HG03575 (cell line): ENCODE results near the gene COPG2.
"Not testable (repeated sequence)": the region's sequence is repeated elsewhere in the genome, so short reads cannot be mapped to it uniquely, and the experiment has no call there.

ENCODE experiments used
- ATAC-seq: cut with Tn5 transposase; IDR thresholded peaks from one replicate; pipeline ENCODE4 v1.9.1; 2021; ENCODE audit not compliant: unreplicated experiment, insufficient number of reproducible peaks, low FRiP score; ENCODE audit errors: extremely low read depth

The COPG2 gene

GRCh38 chr7:130668258-130669084 is at the start of gene COPG2:
TSS of gene COPG2 (minus strand) at chr7:130668748. CDS start at chr7:130668668, 80 bp downstream.
- peak; percentile 62 for ATAC-seq

DNA sequence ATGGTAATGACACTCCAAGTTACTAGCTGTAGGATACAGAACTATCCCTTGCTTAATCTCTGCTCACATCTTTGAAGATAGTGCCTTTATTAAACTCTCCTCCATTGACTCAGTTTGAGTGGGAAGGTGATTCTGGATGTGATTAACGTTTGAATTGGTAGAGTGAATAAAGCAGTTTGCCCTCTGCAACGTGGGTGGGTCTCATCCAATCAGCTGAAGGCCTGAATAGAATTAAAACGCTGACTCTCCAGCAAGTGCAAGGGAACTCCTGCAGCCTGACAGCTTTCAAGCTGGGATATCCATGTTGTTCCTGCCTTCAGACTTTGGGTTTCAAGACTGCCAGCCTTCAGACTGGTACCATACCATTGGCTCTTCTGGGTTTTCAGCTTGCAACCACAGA is 43.9 kb upstream of the COPG2 start:
- ATAC-seq: no peak

DNA sequence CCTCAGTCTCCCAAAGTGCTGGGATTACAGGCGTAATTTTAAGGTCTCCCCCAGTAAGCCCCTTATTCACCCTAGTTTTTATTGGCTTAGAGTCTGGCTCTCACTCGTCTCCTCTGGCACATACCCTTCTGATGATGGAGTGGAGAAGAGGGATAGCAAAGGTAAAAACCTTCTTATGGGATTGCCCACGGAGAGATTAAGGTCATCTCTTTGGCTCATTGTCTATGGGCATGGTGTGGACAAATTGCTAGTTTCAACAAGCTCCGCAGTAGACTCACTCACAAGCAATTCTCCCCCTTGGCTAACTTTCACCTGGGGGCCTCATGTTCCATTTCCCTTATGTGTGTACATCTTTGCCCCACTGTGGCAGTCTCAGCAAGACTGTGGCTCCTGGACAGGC is 40.2 kb upstream of the COPG2 start:
- no peak for ATAC-seq

DNA sequence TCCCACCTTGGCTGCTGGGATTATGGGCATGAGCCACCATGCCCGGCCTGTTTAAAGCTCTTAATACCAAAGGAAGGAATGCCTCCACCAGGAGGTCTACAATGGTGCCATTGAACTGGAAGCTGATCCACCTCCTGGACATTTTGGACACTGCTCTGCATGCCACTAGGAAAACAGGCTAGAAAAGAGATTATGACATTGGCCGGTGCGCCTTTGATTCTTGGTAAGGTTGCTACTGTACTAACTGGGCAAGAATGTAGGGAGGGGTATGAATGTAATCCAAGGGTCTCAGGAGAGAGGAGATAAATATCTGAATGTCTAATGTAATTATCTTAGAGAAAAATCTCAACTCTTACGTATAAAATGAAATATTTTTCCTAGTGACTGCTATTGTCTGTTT is 39.5 kb upstream of the COPG2 start:
- no peak for ATAC-seq

DNA sequence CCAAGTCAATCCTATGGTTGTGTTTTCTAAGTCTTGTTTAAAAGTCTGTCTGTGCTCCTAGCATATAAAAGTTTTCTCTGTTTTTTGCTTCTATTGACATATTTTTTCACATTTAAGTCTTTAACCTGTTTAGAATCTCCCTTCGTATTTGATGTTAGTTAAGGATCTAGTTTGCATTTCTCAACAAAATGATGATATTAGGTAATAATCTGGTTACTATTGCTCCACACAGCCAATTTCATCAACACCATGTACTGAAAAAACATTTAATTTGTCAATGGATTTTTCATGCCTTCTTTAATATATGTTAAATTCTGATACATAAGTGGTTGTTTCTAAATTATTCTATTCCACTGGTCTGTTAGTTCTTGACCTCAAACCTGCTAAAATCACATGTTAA is 35.3 kb upstream of the COPG2 start:
- ATAC-seq: no peak

GRCh38 chr7:130701650-130702049 is 33.1 kb upstream of the COPG2 start:
- ATAC-seq: no peak

GRCh38 chr7:130700760-130701159 is 32.2 kb upstream of the COPG2 start:
- no peak for ATAC-seq

DNA sequence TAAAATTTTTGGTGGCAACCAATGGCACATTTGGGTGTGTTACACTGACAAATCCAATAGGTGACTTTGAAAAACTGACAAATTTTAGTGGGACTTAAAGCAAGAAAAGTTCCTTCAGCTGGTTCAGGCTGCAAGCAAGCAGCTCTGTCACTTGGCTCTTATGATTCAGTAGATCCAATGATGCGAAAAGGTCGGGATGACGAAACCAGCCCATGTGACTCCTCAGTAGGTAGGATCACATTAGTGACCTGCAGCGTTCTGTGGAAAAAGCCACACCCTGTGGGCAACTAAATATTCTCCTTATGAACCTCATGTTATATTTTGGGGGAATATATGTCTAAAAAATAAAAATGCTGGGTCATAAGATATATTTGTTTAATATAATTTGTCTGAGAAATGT is 31.1 kb upstream of the COPG2 start:
- no peak for ATAC-seq

DNA sequence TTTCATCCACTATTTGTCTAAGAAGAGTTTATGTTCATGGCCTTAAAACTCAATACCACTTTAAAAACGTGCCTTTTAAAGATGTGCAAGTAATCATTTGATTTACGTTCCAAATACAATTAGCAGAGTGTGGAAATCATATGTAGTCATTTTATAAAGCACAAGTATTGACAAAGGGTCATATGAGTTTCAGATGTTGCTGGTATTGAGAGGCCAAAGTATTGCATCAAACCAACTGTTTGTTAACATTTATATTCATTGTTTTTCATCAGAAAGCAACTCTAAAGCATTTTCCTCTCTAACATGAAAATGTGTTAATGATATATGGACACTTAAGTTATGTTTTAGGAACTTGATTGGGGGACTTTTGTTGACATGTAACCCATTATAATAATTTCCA is 29.3 kb upstream of the COPG2 start:
- ATAC-seq: no peak

- ATAC-seq: no peak
Measured at GRCh38 chr7:130695840-130696239, 27.3 kb upstream of the COPG2 start.

DNA sequence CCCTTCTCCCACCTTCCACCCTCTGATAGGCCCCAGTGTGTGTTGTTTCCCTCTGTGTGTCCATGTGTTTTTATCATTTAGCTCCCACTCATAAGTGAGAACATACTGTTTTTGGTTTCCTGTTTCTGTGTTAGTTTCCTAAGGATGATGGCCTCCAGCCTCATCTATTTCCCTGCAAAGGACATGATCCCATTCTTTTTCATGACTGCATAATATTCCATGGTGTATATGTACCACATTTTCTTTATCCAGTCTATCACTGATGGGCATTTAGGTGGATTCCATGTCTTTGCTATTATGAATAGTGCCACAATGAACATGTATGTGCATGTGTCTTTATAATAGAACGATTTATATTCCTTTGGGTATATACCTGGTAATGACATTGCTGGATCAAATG is 23.8 kb upstream of the COPG2 start:
- not testable (repeated sequence) for ATAC-seq

GRCh38 chr7:130689683-130690082 is 21.1 kb upstream of the COPG2 start:
- no peak for ATAC-seq

DNA sequence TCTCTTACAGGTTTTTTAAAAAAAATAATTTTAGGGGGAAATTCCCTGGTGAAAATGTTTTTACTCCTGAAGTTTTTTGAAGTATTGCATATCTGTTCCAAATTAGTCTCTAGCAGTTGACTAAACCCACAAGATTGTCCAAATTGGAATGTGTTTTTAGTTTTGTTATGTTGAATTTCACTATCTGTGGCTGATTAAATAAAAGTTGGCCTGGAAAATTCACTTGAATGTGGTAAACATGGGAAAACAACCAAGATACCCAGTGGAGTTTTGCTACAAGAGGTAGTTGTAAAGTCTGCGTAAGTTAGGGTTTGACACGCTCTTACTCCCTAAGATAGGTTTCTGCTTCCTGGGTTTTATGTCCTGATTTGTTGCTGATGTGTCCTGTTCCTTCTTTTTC is 14.5 kb upstream of the COPG2 start:
- ATAC-seq: no peak

DNA sequence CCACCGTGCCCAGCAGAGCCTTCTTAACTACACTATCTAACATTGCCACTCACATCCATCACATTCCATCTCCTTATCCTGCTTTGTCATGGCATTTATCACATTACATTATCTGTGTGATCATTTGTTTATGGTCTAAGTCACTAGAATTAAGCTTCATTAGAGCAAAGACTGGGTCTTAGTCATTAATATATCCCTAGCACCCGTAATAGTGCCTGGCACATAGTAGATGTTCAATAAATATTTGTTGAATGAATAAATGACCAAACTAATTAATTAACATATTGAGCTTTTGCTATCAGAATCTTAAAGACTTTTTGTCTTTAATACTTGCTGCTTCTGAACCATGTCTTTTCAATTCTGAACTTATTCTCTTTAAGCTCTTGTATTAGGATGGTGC is 5.9 kb upstream of the COPG2 start:
- no peak for ATAC-seq

GRCh38 chr7:130673066-130673465 is 4.5 kb upstream of the COPG2 start:
- no peak for ATAC-seq

GRCh38 chr7:130672146-130672545 is 3.6 kb upstream of the COPG2 start:
- ATAC-seq: no peak

DNA sequence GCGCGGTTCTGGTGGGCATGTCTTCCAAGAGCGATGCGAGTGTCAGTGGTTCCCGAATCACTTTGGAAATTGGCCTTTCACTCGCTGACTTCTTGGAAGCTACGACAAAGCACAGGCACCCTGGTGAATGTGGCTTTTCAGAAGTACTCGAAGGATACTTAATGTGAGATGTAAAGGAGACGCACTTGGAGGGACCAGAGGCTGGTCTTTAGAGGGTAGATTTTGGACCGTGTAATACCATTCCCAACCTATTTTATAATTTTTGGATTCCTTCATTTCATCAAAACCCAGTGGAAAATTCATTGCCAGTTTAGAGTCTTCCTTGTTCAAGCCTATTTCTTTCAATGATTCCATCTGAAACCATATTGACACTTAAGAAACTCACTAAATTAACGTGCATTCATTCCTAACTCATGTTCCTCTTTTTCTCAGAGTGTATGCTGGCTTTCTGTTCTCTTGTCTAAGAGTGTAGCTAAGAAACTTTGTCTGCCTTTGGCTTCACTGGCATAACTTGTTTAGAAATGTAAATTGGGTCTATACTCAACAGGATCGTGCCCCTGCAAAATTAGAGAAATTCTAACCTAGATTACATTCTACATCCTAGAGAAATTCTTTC is 645 bp upstream of the COPG2 start:
- no peak for ATAC-seq

DNA sequence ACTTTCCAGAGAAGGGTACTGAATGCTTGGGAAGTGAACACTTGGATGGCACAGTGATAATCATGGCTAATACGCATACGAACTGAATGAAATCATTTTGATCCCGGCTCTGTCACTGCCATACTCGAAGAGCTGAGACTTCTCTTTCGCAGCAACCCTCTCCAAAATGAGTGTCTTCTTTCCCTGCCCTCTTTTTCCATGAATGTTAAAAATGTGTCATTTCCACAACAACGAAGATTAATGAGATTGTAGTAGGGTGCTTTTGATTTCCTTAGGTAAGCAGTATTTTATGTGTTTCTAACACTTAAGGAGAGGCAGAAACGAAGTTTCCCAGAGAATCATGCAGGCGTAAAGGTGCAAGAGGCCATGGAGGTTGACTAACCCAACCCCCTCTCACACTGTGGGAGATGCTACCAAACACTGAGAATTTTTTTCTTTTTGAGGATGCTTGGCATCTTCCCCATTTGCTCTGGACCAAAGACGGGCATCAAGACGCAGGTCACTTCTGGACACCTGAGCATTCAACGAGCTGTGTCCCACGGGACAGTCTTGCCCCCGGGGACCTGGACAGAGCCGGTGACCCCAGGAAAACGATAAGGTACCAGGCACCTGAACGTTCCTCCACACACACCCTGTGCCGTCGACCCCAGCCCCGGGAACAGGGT is 823 bp downstream of the COPG2 start:
- ATAC-seq: peak; percentile 8

GRCh38 chr7:130662426-130662825 is 6.1 kb downstream of the COPG2 start:
- no peak for ATAC-seq

DNA sequence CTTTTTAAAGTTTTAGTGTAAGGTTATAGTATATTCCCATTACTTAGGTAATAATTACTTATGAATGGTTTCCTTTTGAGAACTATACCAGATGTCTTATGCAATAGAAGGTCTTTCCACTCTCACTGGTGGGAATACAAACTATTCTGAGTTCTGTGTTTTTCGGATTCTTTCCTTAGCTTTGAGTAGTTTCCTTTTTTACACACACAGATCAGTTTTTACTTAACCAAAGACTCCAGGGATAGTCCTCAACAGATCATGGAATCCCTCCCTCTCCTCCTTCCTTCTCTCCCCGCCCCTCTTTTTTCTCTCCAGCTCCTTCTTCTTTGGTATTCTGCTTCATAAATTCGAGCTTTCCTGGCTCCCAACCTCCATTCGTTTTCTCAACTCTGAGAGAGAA is 13.3 kb downstream of the COPG2 start:
- no peak for ATAC-seq
